Testis (tissue), 2 donors: ENCODE results near the gene LYSMD3.

Experiments
- CTCF ChIP-seq, 3 experiments: fragments of 450-650 bp in 2 of 3; fragments of 200-600 bp in 1 of 3; sonication (generic) in 1 of 3; IDR thresholded peaks; one replicate each; pipeline ENCODE4 v1.5.1; 2016 to 2019; ENCODE audit warnings: antibody characterized with exemption in 3 of 3, mild to moderate bottlenecking in 2 of 3, moderate library complexity in 1 of 3
- POLR2A ChIP-seq: fragments of 450-650 bp; IDR thresholded peaks from one replicate; pipeline ENCODE4 v1.6.1; 2017; ENCODE audit warnings: antibody characterized with exemption, mild to moderate bottlenecking, moderate library complexity

- TF ChIP-seq CTCF (IDR thresholded peaks at IDR 0.05) (no peak), POLR2A (no peak)
These were observed 16.9 kb upstream of the LYSMD3 start for GRCh38 chr5:90546216-90546837.
